ENCODE results near the gene ATP4B.

ATP4B gene

GRCh38 chr13:113657851-113658741 lies at the start of gene ATP4B:
Gene ATP4B (minus strand): TSS chr13:113658198. CDS start chr13:113658144, 54 bp downstream.
- intact Hi-C loops (cut with DNase I; ENCODE audit: low total_unique reads) = no loop called here
- Histone ChIP-seq H3K4me1 (no peaks in the 10 kb centered on the region), H3K4me3 (no peak within 1 kb of the TSS), H3K36me3 (no peaks in the 10 kb centered on the region), H3K27ac (no peak within 1 kb of the TSS), H3K27me3 (peaks cover 0 to 31% of the 10 kb centered on the region in 2 donors), H3K9me3 (peaks cover 0 to 18% (median 7%) of the 10 kb centered on the region in 3 donors)
- no peak for TF ChIP-seq CTCF (IDR thresholded peaks at IDR 0.05)
- DNase-seq = peak in 1 of 2 donors; percentile 55

GRCh38 chr13:113672002-113672651 lies 14.1 kb upstream of the ATP4B start:
- Histone ChIP-seq H3K36me3 (no peaks in the 10 kb centered on the region), H3K4me3 (no peak overlapping the region), H3K9me3 (no peaks in the 10 kb centered on the region), H3K27ac (no peak overlapping the region), H3K27me3 (peaks cover 0 to 2% of the 10 kb centered on the region in 2 donors), H3K4me1 (no peaks in the 10 kb centered on the region)
- intact Hi-C loops (cut with DNase I; ENCODE audit: low total_unique reads) = no loop called here
- no peak for TF ChIP-seq CTCF (IDR thresholded peaks at IDR 0.05)
- peak in 1 of 2 donors; percentile 15 for DNase-seq

GRCh38 chr13:113671066-113672001 lies 13.3 kb upstream of the ATP4B start:
- Histone ChIP-seq H3K9me3 (no peaks in the 10 kb centered on the region), H3K27me3 (peaks cover 0 to 2% of the 10 kb centered on the region in 2 donors), H3K27ac (no peak overlapping the region), H3K36me3 (no peaks in the 10 kb centered on the region), H3K4me3 (no peak overlapping the region), H3K4me1 (no peaks in the 10 kb centered on the region)
- DNase-seq = peak; percentile 15 to 62
- intact Hi-C loops (cut with DNase I; ENCODE audit: low total_unique reads) = no loop called here
- no peak for TF ChIP-seq CTCF (IDR thresholded peaks at IDR 0.05)

- no peak for TF ChIP-seq CTCF (IDR thresholded peaks at IDR 0.05)
- H3K9me3 ChIP-seq = no peaks in the 10 kb centered on the region
- H3K4me1 ChIP-seq = no peaks in the 10 kb centered on the region
- DNase-seq = peak; percentile 13 to 45
- H3K36me3 ChIP-seq = no peaks in the 10 kb centered on the region
- intact Hi-C loops (cut with DNase I; ENCODE audit: low total_unique reads) = no loop called here
- peaks cover 0 to 9% of the 10 kb centered on the region in 2 donors for H3K27me3 ChIP-seq
- H3K4me3 ChIP-seq = no peak overlapping the region
- no peak overlapping the region for H3K27ac ChIP-seq
These were observed 12.5 kb upstream of the ATP4B start for GRCh38 chr13:113670541-113670940.

GRCh38 chr13:113669755-113670341 lies 11.8 kb upstream of the ATP4B start:
- Histone ChIP-seq H3K9me3 (no peaks in the 10 kb centered on the region), H3K36me3 (no peaks in the 10 kb centered on the region), H3K4me3 (no peak overlapping the region), H3K27me3 (peaks cover 0 to 13% of the 10 kb centered on the region in 2 donors), H3K4me1 (no peaks in the 10 kb centered on the region), H3K27ac (no peak overlapping the region)
- TF ChIP-seq CTCF (IDR thresholded peaks at IDR 0.05) = no peak
- DNase-seq = peak; percentile 13 to 50
- intact Hi-C loops (cut with DNase I; ENCODE audit: low total_unique reads) = no loop called here

Measured in tibial artery (tissue), 4 donors.